B cell (primary cell): Measurements from ENCODE around the gene SLC12A3. TPM values are rescaled to one million over a fixed set of nuclear protein-coding genes. Genes with fewer than 3 reads are reported as not detected.

Source experiments
- ATAC-seq: fragments of 200-7000 bp; cut with Tn5 transposase; one replicate; pipeline ENCODE4 v1.10.0; 2021; ENCODE audit warnings: low read depth, mild to moderate bottlenecking, moderate number of reproducible peaks, moderate library complexity
- CTCF ChIA-PET: fragments of 350-600 bp; sonication (Branson Sonifier 250); formaldehyde crosslinking; loops from one replicate; lab custom pipeline; 2021; ENCODE audit warnings: antibody characterized with exemption, inconsistent platforms; lab: Charles Lee
- POLR2A ChIA-PET: fragments of 350-600 bp; sonication (Branson Sonifier 250); formaldehyde crosslinking; loops from one replicate; lab custom pipeline; 2021; ENCODE audit warnings: antibody characterized with exemption; lab: Charles Lee
- DNase-seq: peaks from one replicate; pipeline ENCODE4 v3.0.0; 2013
- H2AFZ ChIP-seq: 2 replicates; pipeline ENCODE4 v1.6.1; 2012; ENCODE audit warnings: mild to moderate bottlenecking, low read depth, low read length; ENCODE audit not compliant: insufficient read depth, poor library complexity, severe bottlenecking
- H3K27ac ChIP-seq, 2 donors: 1 replicate in 1 of 2; 2 replicates in 1 of 2; pipeline ENCODE4 v1.5.1; 2012 to 2013; ENCODE audit warnings: low read length in 2 of 2, mild to moderate bottlenecking in 2 of 2, moderate library complexity in 1 of 2
- H3K27me3 ChIP-seq, 4 experiments: fragments of 200-600 bp in 1 of 4; sonication (generic) in 1 of 4; replicated peaks in 1 of 4; 1 replicate in 2 of 4; 2 replicates in 2 of 4; pipeline versions ENCODE4 v1.6.1 to v1.7.0; 2013 to 2016; ENCODE audit warnings: low read length in 3 of 4, mild to moderate bottlenecking in 2 of 4, mixed read lengths in 1 of 4, moderate library complexity in 1 of 4; ENCODE audit not compliant: insufficient read depth in 4 of 4, control insufficient read depth in 3 of 4; ENCODE audit errors: control extremely low read depth in 1 of 4
- H3K36me3 ChIP-seq, 2 experiments: replicated peaks in 1 of 2; 1 replicate in 1 of 2; 2 replicates in 1 of 2; pipeline versions ENCODE4 v1.6.1 to v1.7.1; 2013; ENCODE audit warnings: low read length in 1 of 2; ENCODE audit not compliant: insufficient read depth in 2 of 2, control insufficient read depth in 1 of 2; ENCODE audit errors: control extremely low read depth in 1 of 2, extremely low read depth in 1 of 2
- H3K4me1 ChIP-seq, 2 donors: fragments of 200-600 bp in 1 of 2; sonication (generic) in 1 of 2; 1 replicate in 1 of 2; 2 replicates in 1 of 2; pipeline versions ENCODE4 v1.5.1 to v1.6.1; 2013 to 2017; ENCODE audit warnings: low read length in 2 of 2; ENCODE audit not compliant: control insufficient read depth in 2 of 2, insufficient read depth in 2 of 2
- H3K4me2 ChIP-seq: replicated peaks from 2 replicates; pipeline ENCODE3; 2012; ENCODE audit warnings: mild to moderate bottlenecking, low read depth, low read length; ENCODE audit not compliant: poor library complexity, severe bottlenecking
- H3K4me3 ChIP-seq, 5 experiments: fragments of 200-600 bp in 1 of 5; sonication (generic) in 1 of 5; 1 replicate in 3 of 5; 2 replicates in 2 of 5; pipeline versions ENCODE4 v1.5.1 to v1.7.0; 2011 to 2016; ENCODE audit warnings: low read length in 4 of 5, mild to moderate bottlenecking in 4 of 5, low read depth in 2 of 5, control low read depth in 1 of 5, moderate library complexity in 1 of 5; ENCODE audit not compliant: insufficient read depth in 1 of 5; ENCODE audit errors: control extremely low read depth in 1 of 5, extremely low read depth in 1 of 5
- H3K79me2 ChIP-seq: fragments of 200-600 bp; sonication (generic); one replicate; pipeline ENCODE4 v1.6.0; 2016; ENCODE audit warnings: low read length; ENCODE audit not compliant: control insufficient read depth, insufficient read depth
- H3K9ac ChIP-seq: fragments of 200-600 bp; sonication (generic); 2 replicates; pipeline ENCODE4 v1.6.1; 2017; ENCODE audit warnings: mild to moderate bottlenecking, low read length, moderate library complexity
- H3K9me3 ChIP-seq, 3 donors: one replicate each; pipeline versions ENCODE4 v1.6.1 to v1.7.1; 2013; ENCODE audit warnings: low read length in 2 of 3; ENCODE audit not compliant: control insufficient read depth in 2 of 3, insufficient read depth in 1 of 3; ENCODE audit errors: control extremely low read depth in 1 of 3
- H4K20me1 ChIP-seq: 2 replicates; pipeline ENCODE4 v1.6.0; 2012; ENCODE audit warnings: mild to moderate bottlenecking, low read length; ENCODE audit not compliant: insufficient read depth, control insufficient read depth, poor library complexity, severe bottlenecking
- H3K27ac Mint-ChIP-seq: one replicate; pipeline ENCODE4 v1.8.0; 2021; ENCODE audit warnings: mixed read lengths
- H3K27me3 Mint-ChIP-seq: one replicate; pipeline ENCODE4 v1.8.0; 2021; ENCODE audit warnings: mixed read lengths
- H3K4me1 Mint-ChIP-seq: one replicate; pipeline ENCODE4 v1.8.0; 2021; ENCODE audit warnings: mixed read lengths
- H3K4me3 Mint-ChIP-seq: one replicate; pipeline ENCODE4 v1.8.0; 2021; ENCODE audit warnings: mixed read lengths
- H3K9me3 Mint-ChIP-seq: one replicate; pipeline ENCODE4 v1.8.0; 2022; ENCODE audit warnings: mixed read lengths; ENCODE audit not compliant: insufficient read depth
- CTCF ChIP-seq: fragments of 200-600 bp; IDR thresholded peaks from one replicate; pipeline ENCODE4 v1.8.0; 2022; ENCODE audit warnings: antibody characterized with exemption, mild to moderate bottlenecking
- EZH2 ChIP-seq: IDR thresholded peaks from 2 replicates; pipeline ENCODE4 v1.6.1; 2012; ENCODE audit warnings: borderline replicate concordance, low read depth, mild to moderate bottlenecking, moderate library complexity, low read length; ENCODE audit not compliant: insufficient read depth, poor library complexity, severe bottlenecking
- WGBS: methylation state at CpG from one replicate; pipeline ENCODE4 v1.1.5; 2013; ENCODE audit warnings: missing lambda C conversion rate; ENCODE audit not compliant: insufficient coverage; 5-methylcytosine and 5-hydroxymethylcytosine counted together
- intact Hi-C: fragments of 100-400 bp; cut with micrococcal nuclease; formaldehyde crosslinking; loops from one replicate; pipeline ENCODE4 v1.10.0; 2022
- polyA plus RNA-seq: library from polyadenylated mRNA; depleted of rRNA; stranded (reverse); fragments of >200 nt; gene quantifications from 2 replicates; pipeline ENCODE4 v1.2.3, GENCODE V29; 2012
- total RNA-seq, 2 donors: library from RNA; stranded (reverse); fragments of 120-200 nt in 1 of 2; gene quantifications; 1 replicate in 1 of 2; 2 replicates in 1 of 2; pipeline versions ENCODE4 v1.2.3 to v1.2.4, GENCODE V29; 2013 to 2022

The SLC12A3 gene
- total and polyA plus RNA-seq, 2 donors (not counting 1 experiment from before 2014, with no cell fraction given), result 1.3 to 4.9 TPM

DNA sequence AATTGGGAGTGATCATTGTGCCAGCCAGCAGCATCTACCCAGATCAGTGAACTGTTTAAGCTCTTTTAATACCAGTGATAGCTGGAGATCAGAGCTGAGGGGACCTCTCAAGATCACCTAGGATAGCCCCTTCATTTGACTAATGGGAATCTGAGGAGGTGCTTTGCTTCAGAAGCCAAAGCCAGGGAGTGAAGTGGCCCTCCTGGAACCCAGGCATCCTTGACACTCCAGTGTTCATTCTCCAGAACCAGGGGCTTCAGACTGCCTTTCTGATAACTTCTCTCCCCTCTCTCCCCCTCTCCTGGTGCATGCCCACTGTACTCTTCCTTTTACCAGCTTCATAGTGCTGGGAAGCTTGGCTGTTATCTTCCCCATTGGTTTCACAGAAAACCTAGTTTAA lies 48.0 kb upstream of the SLC12A3 start:
- no peak overlapping the region for H3K4me2 ChIP-seq
- H2AFZ ChIP-seq, result no peak overlapping the region
- Mint-ChIP-seq H3K9me3 (no peaks in the 10 kb centered on the region), H3K27ac (no peak overlapping the region), H3K4me3 (no peak overlapping the region), H3K4me1 (no peaks in the 10 kb centered on the region), H3K27me3 (no peaks in the 10 kb centered on the region)
- H3K27me3 ChIP-seq, result no peaks in the 10 kb centered on the region
- H3K36me3 ChIP-seq, result peaks cover 0 to 34% of the 10 kb centered on the region in 2 experiments
- ATAC-seq, result no peak
- intact Hi-C loops, result no loop called here
- ChIA-PET POLR2A (no interaction called here), CTCF (interaction anchor here (0.9 to 2.0 kb wide), 3 partner anchors 25 to 135 kb away, joined by 3 to 8 read pairs (median 3); no protein-coding TSS in a partner anchor)
- no peak for TF ChIP-seq EZH2
- no peak for TF ChIP-seq CTCF
- no peaks in the 10 kb centered on the region for H3K4me1 ChIP-seq
- no peak overlapping the region for H3K27ac ChIP-seq
- H3K4me3 ChIP-seq, result no peak overlapping the region
- no peaks in the 10 kb centered on the region for H3K79me2 ChIP-seq
- DNase-seq, result no peak
- H3K9ac ChIP-seq, result no peak overlapping the region
- no peaks in the 10 kb centered on the region for H4K20me1 ChIP-seq
- no peaks in the 10 kb centered on the region for H3K9me3 ChIP-seq

DNA sequence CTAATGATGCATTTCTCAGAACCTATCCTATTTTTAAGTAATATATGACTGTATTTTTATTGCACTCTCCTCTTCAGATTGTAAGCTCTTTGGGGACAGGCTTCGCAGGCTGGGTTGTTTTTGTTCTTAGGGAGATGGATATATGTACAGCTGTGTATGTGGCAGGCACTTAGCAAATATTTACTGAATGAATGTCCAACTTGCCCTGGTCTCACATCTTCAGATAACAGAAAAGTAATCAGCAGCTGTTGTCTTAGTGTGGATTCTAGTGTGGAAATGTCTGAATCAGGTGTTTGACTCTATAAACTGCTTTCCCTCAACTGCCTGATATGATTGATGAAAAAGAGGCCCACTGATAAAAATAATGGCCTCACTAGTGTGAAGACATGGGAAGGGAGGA lies 47.1 kb upstream of the SLC12A3 start:
- ATAC-seq (no peak), DNase-seq (no peak)
- H3K79me2 ChIP-seq, result no peaks in the 10 kb centered on the region
- H3K27ac Mint-ChIP-seq, result no peak overlapping the region
- H3K4me3 ChIP-seq, result no peak overlapping the region
- no peaks in the 10 kb centered on the region for H3K9me3 Mint-ChIP-seq
- H3K27ac ChIP-seq, result no peak overlapping the region
- H3K4me1 Mint-ChIP-seq, result no peaks in the 10 kb centered on the region
- H3K4me2 ChIP-seq, result no peak overlapping the region
- no peak overlapping the region for H3K9ac ChIP-seq
- H3K36me3 ChIP-seq, result peaks cover 0 to 40% of the 10 kb centered on the region in 2 experiments
- no peak overlapping the region for H3K4me3 Mint-ChIP-seq
- no peaks in the 10 kb centered on the region for H3K9me3 ChIP-seq
- no peaks in the 10 kb centered on the region for H3K4me1 ChIP-seq
- H3K27me3 ChIP-seq, result no peaks in the 10 kb centered on the region
- no peak for TF ChIP-seq EZH2
- TF ChIP-seq CTCF, result no peak
- no CpG with 5 or more reads among the region's 1 CpG for WGBS
- no peaks in the 10 kb centered on the region for H4K20me1 ChIP-seq
- no peak overlapping the region for H2AFZ ChIP-seq
- POLR2A ChIA-PET, result no interaction called here
- intact Hi-C loops, result no loop called here
- CTCF ChIA-PET, result interaction anchor here (1.3 to 2.0 kb wide), 3 partner anchors 15 to 49 kb away, joined by 3 to 8 read pairs (median 5); no protein-coding TSS in a partner anchor
- H3K27me3 Mint-ChIP-seq, result no peaks in the 10 kb centered on the region
